GM19351 (cell line): ENCODE measurements around the gene EVC2.
"Not testable (repeated sequence)": the region's sequence is repeated elsewhere in the genome, so short reads cannot be mapped to it uniquely, and the experiment has no call there.

Source experiments
- ATAC-seq: cut with Tn5 transposase; IDR thresholded peaks from one replicate; pipeline ENCODE4 v1.9.1; 2021; ENCODE audit warnings: mild to moderate bottlenecking, moderate library complexity; ENCODE audit not compliant: unreplicated experiment

The EVC2 gene

GRCh38 chr4:5742968-5743367 is 34.6 kb upstream of the EVC2 start:
- ATAC-seq = no peak

DNA sequence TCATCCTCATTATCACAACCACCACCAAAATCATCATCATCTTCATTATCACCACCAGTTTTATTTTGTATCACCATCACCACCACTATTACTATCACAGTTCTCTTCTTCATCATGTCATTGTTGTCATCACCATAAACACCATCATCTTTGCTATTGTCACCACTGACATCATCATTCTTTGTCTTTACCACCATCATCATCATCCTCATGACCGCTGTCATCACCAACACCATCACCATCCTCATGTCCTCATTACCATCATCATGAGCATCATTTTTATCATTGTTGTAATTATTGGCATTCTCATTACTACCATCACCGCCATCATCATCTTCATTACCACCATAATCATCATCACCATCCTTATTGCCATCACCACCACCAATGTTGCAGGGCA is 34.0 kb upstream of the EVC2 start:
- no peak for ATAC-seq

DNA sequence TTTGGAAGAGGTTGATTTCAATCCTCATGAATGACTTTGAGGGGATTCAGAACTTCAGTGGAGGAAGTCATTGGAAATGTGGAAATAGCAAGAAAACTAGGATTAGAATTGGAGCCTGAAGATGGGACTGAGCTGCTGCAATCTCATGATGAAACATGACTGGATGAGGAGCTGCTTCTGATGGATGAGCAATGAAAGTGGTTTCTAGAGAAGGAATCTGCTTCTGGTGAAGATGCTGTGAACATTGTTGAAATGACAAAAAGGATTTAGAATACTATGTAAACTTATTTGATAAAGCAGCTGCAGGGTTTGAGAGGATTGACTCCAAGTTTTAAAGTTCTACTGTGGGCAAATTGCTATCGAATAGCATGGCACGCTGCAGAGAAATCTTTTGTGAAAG is 29.7 kb upstream of the EVC2 start:
- ATAC-seq = no peak

- no peak for ATAC-seq
Measured at GRCh38 chr4:5735463-5735862, 27.1 kb upstream of the EVC2 start.

DNA sequence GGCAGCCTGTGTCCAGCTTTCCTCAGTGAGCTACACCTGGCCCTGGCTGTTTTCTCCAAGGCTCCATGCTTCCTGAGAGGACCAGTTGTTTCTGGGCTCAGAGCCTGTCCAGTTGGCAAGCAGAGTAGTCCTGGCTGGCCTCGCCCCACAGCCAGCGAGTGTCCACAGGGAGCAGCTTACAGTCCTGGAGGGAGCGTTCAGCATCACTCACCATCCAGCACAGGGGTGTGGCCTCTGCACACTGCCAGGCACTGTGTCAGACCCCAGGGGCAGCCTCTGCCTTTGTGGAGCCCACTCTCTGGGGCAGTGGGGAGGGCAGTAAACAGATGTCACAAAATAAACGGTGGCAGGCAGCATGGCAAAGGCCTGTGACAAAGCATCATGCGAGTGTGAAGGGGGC is 26.5 kb upstream of the EVC2 start:
- ATAC-seq = no peak

- no peak for ATAC-seq
Measured at GRCh38 chr4:5732158-5732557, 23.8 kb upstream of the EVC2 start.

DNA sequence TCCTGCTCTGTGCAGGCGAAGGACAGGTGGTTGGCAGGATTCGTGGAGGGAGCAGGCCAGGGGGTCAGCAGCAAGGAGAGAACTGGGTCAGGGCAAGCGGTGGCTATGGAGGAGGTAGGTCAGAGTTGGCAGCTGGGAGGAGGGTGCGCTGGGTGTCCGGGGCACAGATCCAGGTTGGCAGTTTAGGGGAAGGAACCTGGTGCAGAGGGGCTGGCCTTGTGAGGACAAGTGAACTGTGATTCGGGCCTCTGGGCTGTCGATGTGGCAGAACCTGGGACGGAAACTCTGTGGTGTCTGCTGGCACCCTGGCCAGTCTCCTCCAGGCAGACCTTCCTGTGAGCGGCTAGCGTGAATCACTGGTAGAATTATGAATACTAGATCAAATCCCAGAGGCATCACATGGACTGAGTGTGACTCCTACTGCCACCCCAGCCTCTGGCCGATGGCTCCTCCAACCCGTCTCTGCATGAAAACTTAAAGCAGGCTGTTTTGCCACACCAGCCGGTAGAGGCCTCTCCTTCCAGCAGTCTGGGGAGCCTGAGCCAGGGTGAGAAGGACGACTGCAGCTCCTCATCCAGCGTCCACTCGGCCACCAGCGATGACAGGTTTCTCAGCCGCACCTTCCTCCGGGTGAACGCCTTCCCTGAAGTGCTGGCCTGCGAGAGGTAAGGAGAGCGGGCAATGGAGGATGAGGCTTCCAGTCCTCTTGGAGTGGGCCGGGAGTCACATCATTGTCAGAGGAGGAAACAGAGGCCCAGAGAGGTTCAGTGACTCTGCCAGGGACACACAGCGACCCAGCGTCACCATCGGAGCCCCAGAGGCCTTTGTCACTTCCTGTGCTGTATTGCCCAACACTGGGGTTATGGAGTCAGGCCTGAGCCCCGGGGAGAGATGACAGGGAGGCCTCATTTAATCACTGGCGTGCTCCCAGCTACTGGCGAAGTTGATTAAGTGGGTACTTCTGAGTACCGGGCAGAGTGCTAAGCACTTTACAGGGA is 22.9 kb upstream of the EVC2 start:
- ATAC-seq = no peak

- no peak for ATAC-seq
Measured at GRCh38 chr4:5730436-5730835, 22.1 kb upstream of the EVC2 start.

- not testable (repeated sequence) for ATAC-seq
Measured at GRCh38 chr4:5728412-5728811, 20.1 kb upstream of the EVC2 start.

DNA sequence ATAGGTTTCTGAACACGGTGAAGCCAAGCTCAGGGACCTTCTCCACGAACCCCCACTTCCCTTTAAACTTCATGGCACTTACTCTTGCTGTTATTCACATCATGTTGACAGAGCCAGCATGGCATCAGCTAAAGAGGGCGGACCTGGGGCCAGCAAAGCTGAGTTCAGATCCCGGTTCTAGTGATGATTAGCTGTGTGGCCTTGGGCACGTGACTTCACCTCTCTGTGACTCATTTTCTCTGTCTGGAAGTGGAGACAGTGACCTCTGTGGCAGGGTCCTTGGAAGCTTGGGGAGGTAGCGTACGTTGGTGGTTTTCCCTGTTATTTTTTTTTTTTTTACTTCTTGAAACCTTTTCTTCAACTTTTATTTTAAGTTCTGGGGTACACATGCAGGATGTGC is 16.0 kb upstream of the EVC2 start:
- ATAC-seq = no peak

DNA sequence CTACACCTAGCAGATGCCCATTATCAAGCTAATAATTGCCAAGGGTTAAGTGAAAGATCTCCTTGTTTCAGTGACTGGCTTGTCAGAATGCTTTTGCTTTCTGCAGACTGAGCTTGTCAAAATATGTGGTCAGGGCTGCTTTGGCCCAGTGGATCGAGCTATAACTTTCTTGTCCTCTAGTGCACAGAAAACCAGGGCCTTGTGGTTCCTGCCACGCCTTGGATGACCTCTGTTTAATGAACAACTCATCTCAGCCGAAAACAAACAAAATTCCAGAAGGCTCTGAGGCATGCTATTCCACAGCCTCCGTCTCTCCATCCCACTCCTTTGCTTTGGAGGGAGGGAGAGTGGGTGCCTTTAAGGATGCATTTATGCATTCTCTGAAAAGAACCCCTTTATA is 14.0 kb upstream of the EVC2 start:
- no peak for ATAC-seq

- no peak for ATAC-seq
Measured at GRCh38 chr4:5721923-5722322, 13.6 kb upstream of the EVC2 start.

- no peak for ATAC-seq
Measured at GRCh38 chr4:5720980-5721379, 12.6 kb upstream of the EVC2 start.

GRCh38 chr4:5720157-5720850 is 11.9 kb upstream of the EVC2 start:
- no peak for ATAC-seq

GRCh38 chr4:5719350-5720055 is 11.1 kb upstream of the EVC2 start:
- no peak for ATAC-seq

- ATAC-seq = no peak
Measured at GRCh38 chr4:5718411-5718810, 10.1 kb upstream of the EVC2 start.

DNA sequence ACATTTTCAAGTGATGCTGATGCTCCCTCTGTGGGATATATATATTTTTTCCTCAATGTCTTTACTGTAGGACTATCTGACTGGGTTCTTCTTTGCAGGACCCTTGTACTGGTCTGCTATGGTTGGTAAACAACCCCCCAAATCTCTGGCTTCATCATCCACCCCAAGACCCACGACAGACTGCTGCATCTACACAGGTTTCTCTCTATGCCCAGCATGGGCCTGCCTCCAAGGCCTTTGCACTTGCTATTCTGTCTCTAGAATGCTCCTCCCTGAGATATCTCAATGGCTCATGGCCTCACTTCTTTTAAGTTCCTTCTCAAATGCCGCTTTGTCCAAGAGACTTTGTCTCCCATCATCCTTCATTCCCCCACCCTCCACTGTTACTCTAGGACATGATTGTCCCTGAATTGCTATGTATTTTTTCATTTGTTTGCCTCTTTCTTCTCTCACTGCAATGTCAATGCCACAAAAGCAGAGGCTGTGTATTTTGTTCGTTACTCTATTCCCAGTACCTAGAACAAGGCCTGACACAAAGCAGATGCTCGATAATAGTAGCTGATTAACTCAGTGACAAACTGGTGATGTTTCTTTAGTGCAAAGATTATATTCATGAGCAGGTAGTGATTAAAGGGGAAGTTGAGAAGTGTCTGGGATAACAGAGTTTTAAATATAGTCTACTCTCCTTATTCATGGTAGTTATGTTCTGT is 9.2 kb upstream of the EVC2 start:
- no peak for ATAC-seq

DNA sequence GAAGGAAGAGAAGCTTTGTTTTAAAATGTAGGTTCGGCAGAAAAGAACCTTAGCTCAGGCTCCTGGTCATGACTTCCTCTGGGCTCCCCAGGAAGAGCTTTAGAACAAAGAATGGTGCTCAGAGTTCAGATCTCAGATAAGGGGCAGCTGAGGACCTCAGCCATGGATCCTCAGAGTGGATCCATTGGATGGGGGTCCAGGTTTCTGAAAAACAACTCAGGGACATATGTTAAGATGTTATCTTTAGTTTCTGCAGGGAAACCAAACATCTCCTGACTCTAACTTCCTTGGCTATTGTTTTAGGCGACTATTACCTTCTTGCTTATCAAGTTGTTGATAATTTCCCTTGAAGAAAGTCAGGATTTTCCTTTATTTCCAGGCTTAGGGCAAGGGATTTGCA is 8.0 kb upstream of the EVC2 start:
- no peak for ATAC-seq

DNA sequence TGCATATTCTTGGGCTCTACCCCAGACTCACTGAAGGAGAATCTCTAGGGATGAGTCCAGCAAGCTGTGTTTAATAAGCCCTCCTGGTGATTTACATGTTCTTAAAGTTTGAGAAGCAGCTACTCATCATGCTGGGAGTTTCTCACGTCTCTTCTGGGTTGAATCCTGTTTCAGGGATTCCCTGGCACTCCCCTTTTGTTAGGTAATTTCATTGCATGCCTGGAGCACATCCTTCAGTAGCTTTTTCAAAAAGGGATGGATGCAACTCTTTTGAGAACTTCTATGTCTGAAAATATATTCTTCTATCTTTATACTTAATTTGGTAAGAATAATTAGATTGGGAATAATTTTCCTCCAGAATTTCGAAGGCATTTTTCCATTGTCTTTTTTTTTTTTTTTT is 7.0 kb upstream of the EVC2 start:
- ATAC-seq = no peak

DNA sequence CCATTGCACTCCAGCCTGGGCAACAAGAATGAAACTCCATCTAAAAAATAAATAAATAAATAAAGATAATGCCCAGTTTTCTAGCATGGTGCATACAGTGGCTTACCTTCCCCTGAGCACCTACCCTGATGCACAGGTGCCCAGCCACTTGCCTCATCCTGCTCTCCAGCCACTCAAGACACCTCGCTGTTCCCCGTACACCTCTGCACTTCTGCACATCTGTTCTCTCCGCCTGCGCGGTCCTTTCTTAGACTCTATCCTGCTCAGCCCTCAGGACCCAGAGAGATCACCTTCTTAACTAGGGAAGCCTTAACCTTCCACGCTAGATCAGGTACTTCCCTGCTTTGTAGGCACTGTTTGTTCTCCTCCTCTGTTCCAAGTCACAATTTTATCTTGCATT is 5.5 kb upstream of the EVC2 start:
- no peak for ATAC-seq

DNA sequence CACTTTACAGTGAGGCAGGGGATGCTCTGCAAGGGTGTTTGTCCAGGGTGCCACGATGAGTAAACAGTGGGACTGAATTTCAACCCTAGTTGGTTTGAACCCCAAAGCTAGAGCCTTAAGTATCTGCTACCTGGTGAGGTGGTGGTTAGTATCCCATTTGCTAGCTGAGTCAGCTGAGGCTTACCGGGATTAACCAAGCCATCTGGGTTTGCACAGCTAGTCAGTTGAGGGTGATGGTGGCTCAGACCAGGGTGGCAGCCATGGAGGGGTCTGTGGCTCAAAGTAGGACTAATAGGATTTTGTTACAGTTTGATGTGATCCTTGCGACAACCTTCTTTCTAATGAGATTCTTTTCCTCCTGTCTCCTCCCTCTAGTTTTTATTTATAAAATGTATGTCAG is 4.6 kb upstream of the EVC2 start:
- no peak for ATAC-seq
